AG09309 (cell line): ENCODE data around the gene FHAD1.
A peak's percentile ranks its signal among the peaks of the same experiment; 100 is the strongest.

Experiments
- DNase-seq: peaks from one replicate; pipeline ENCODE4 v3.0.0-alpha.2; 2010; ENCODE audit warnings: low read depth
- H3K4me3 ChIP-seq: 2 replicates; pipeline ENCODE4 v1.5.1; 2011; ENCODE audit warnings: mild to moderate bottlenecking, low read depth, low read length, moderate library complexity; ENCODE audit not compliant: control insufficient read depth
- TF ChIP-seq, protein P1 (sequence below): IDR thresholded peaks from 2 replicates; pipeline ENCODE4 v1.5.1; 2011; ENCODE audit warnings: mild to moderate bottlenecking, low read depth, low read length, inconsistent platforms; ENCODE audit not compliant: insufficient read depth, control insufficient read depth; ENCODE audit errors: missing control alignments

Gene FHAD1

DNA sequence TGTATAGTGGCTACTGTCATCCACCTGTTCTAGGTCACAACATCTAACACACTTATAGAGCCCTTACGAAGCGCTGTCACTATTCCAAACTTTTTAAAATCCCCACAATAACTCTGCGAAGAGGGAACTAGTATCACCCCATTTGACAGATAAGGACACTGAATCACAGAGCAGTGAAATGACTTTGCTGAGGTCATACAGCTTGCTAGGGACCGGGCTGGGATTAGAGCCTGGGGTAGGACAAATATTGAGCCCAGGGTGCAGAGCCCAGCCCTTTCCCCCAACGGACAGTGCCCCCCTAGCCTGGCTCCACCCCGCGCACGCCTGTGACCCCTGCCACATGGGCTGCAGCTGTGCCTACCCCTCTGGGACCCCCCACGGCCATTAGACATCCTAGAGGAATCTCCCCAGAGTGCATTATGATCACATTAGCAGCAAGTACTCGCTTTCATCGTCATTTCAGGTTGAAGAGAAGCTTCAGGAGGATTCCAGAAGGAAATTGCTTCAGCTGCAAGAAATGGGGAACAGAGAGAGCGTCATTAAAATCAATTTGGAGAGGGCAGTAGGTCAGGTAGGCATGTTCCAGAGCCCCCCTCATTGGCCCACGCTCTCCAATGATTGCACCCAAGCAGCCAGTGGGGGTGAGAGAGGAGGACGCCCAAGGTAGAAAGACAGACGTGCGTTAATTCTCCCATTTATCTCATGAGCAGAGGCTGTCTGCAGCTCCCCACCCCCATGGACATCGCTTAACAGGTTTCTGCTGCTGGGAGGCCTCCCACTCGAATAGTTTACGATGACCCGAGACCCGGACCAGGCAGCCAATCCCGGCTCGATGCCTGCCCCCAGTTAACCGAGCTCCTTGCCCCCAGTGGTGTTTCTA is 77.2 kb downstream of the FHAD1 start:
- no peak overlapping the region for H3K4me3 ChIP-seq
- TF ChIP-seq, protein P1, sequence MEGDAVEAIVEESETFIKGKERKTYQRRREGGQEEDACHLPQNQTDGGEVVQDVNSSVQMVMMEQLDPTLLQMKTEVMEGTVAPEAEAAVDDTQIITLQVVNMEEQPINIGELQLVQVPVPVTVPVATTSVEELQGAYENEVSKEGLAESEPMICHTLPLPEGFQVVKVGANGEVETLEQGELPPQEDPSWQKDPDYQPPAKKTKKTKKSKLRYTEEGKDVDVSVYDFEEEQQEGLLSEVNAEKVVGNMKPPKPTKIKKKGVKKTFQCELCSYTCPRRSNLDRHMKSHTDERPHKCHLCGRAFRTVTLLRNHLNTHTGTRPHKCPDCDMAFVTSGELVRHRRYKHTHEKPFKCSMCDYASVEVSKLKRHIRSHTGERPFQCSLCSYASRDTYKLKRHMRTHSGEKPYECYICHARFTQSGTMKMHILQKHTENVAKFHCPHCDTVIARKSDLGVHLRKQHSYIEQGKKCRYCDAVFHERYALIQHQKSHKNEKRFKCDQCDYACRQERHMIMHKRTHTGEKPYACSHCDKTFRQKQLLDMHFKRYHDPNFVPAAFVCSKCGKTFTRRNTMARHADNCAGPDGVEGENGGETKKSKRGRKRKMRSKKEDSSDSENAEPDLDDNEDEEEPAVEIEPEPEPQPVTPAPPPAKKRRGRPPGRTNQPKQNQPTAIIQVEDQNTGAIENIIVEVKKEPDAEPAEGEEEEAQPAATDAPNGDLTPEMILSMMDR: no peak
- no peak for DNase-seq

- H3K4me3 ChIP-seq: no peak overlapping the region
- no peak for DNase-seq
- TF ChIP-seq, protein P1: no peak
These were observed 77.9 kb downstream of the FHAD1 start for GRCh38 chr1:15324869-15325335.

- no peak for DNase-seq
- H3K4me3 ChIP-seq: no peak overlapping the region
- TF ChIP-seq, protein P1: no peak
These were observed 78.5 kb downstream of the FHAD1 start for GRCh38 chr1:15325375-15326085.

DNA sequence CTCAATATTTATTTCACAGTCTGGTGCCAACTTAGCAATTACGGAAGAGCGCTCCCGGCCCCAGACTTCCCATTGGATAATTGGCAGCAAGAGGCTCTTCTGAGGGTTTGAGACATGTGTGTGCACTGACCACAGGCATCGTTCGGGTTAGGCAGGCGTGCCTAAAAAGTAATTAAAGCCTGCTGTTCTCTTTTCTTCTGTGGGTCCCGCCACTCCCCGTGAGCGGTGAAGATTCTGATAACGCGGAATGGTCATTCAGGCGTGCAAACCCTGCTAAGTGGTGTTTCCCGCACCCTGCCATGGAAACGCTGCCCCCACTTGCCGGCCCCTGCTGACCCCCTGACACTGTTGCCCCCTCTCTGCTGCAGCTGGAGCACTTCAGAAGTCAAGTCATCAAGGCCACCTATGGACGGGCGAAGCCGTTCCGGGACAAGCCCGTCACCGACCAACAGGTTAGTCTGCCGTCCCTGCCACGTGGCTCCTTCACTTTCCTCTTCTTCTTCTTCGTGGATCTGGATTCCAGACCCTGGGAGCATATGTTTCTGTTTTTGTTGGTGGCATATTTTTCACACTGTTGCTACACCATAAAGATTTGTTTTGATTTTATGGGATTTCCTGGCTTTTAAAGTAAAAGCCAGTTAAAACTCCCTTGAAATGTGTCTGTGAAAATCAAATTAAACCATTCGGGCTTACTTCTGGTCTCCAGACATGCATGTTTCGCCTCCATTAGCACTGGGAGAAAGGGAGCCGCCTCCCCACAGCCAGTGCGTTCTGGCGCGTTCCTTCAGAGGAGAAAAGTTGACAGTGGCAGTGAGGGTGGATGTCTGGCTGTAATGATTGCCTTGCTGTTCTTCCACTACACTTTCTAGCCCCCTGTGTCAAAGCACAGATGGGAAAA is 79.9 kb downstream of the FHAD1 start:
- no peak overlapping the region; the same call in 1 of the 2 replicates for H3K4me3 ChIP-seq
- DNase-seq: peak; percentile 90
- TF ChIP-seq, protein P1: no peak

DNA sequence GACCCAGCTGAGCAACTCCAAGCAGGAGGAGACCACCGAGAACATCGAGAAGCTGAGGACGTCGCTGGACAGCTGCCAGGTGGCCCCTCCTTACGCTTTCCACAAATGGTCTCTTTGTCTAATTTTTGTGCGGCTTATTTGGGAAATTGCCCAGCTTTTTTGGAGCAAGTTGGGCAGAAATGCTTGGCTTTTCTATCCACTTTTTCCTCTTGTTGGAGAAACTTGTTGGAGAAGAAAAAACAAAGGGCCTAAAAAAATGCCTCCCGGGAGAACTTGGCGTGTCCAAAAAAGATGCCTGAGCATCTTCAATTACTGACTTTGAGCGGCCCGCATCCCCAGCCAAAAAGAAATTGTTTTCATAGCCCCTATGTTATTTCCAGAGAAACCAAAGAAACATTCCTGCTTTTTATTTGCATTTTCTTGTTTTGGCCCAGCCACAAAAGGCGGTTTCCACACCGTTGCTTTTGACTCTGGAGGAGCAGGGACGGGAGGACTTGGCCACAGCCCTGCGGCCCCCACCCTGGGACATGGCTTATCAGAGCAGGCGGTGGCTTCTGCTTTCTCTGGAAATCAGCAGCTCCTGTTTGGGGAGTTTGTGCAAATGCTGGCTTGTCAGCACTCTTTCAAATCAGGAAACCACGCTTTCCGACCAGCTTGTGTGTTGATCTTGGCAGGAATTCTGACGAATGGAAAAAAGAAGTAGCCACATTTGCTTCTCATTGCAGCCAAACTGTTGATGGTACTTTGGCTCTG is 81.5 kb downstream of the FHAD1 start:
- no peak for DNase-seq
- TF ChIP-seq, protein P1: no peak
- H3K4me3 ChIP-seq: no peak overlapping the region
